Measurements from ENCODE around the gene KRTAP2-1. TPM values are rescaled to one million over a fixed set of nuclear protein-coding genes. Genes with fewer than 3 reads are reported as not detected.
"Not testable (repeated sequence)": the region's sequence is repeated elsewhere in the genome, so short reads cannot be mapped to it uniquely, and the experiment has no call there.

Gene KRTAP2-1
- total RNA-seq, 6 experiments from 2014 or later, result 0.38 TPM; not detected in 5

- Mint-ChIP-seq H3K27ac (no peak overlapping the region), H3K4me1 (ENCODE audit: low read depth) (peaks cover 21% of the 10 kb centered on the region), H3K4me3 (no peak overlapping the region), H3K9me3 (no peaks in the 10 kb centered on the region; the same call in 1 of the 2 replicates), H3K27me3 (ENCODE audit: insufficient read depth) (no peaks in the 10 kb centered on the region), H3K36me3 (ENCODE audit: low read depth) (peaks cover 22% of the 10 kb centered on the region)
- no peak for TF ChIP-seq CTCF (IDR thresholded peaks at IDR 0.05)
- no peak for DNase-seq
Measured at GRCh38 chr17:41073676-41074075, 26.6 kb upstream of the KRTAP2-1 start.

GRCh38 chr17:41071606-41072360, 24.7 kb upstream of the KRTAP2-1 start:
- TF ChIP-seq CTCF (IDR thresholded peaks at IDR 0.05), result no peak

GRCh38 chr17:41069031-41069430, 21.9 kb upstream of the KRTAP2-1 start:
- H3K4me3 Mint-ChIP-seq, result no peak overlapping the region
- DNase-seq, result no peak
- H3K27ac Mint-ChIP-seq, result no peak overlapping the region
- H3K9me3 Mint-ChIP-seq, result no peaks in the 10 kb centered on the region
- peaks cover 5% of the 10 kb centered on the region for H3K36me3 Mint-ChIP-seq (ENCODE audit: low read depth)
- peaks cover 38% of the 10 kb centered on the region for H3K4me1 Mint-ChIP-seq (ENCODE audit: low read depth)
- no peak for TF ChIP-seq CTCF (IDR thresholded peaks at IDR 0.05)
- H3K27me3 Mint-ChIP-seq (ENCODE audit: insufficient read depth), result 0 out of 2 replicates have a peak, but pooled peaks cover 3% of the 10 kb centered on the region

More at GRCh38 chr17:41071606-41072360, 24.7 kb upstream of the KRTAP2-1 start:
- DNase-seq, result no peak
- Mint-ChIP-seq H3K36me3 (ENCODE audit: low read depth) (peaks cover 15% of the 10 kb centered on the region), H3K9me3 (no peaks in the 10 kb centered on the region; the same call in 1 of the 2 replicates), H3K4me1 (ENCODE audit: low read depth) (peaks cover 34% of the 10 kb centered on the region), H3K27me3 (ENCODE audit: insufficient read depth) (no peaks in the 10 kb centered on the region), H3K4me3 (no peak overlapping the region), H3K27ac (no peak overlapping the region)

GRCh38 chr17:41067281-41067680, 20.2 kb upstream of the KRTAP2-1 start:
- Mint-ChIP-seq H3K27me3 (ENCODE audit: insufficient read depth) (0 out of 2 replicates have a peak, but pooled peaks cover 3% of the 10 kb centered on the region), H3K9me3 (no peaks in the 10 kb centered on the region), H3K4me3 (no peak overlapping the region), H3K4me1 (ENCODE audit: low read depth) (peaks cover 56% of the 10 kb centered on the region), H3K36me3 (ENCODE audit: low read depth) (peaks cover 5% of the 10 kb centered on the region), H3K27ac (peak overlapping the region; percentile 83)
- TF ChIP-seq CTCF (IDR thresholded peaks at IDR 0.05), result no peak
- peak; percentile 43 for DNase-seq

GRCh38 chr17:41065829-41066624, 18.9 kb upstream of the KRTAP2-1 start, which contains the start of gene KRTAP2-4:
Gene KRTAP2-4 (minus strand): TSS chr17:41065879. CDS start chr17:41065845, 34 bp downstream.
- Mint-ChIP-seq H3K27me3 (ENCODE audit: insufficient read depth) (peaks cover 4% of the 10 kb centered on the region), H3K27ac (peak within 1 kb of the TSS; percentile 83), H3K4me1 (ENCODE audit: low read depth) (peaks cover 68% of the 10 kb centered on the region), H3K9me3 (no peaks in the 10 kb centered on the region), H3K4me3 (no peak within 1 kb of the TSS), H3K36me3 (ENCODE audit: low read depth) (peaks cover 5% of the 10 kb centered on the region)
- peak; percentile 90 for DNase-seq
- no peak for TF ChIP-seq CTCF (IDR thresholded peaks at IDR 0.05)

- not testable (repeated sequence) for H3K4me3 Mint-ChIP-seq; H3K9me3 Mint-ChIP-seq; H3K27me3 Mint-ChIP-seq (ENCODE audit: insufficient read depth); H3K36me3 Mint-ChIP-seq (ENCODE audit: low read depth); DNase-seq
- Mint-ChIP-seq H3K4me1 (ENCODE audit: low read depth) (peaks cover 77% of the 10 kb centered on the region), H3K27ac (peak overlapping the region; percentile 38; the same call in 1 of the 2 replicates)
Measured at GRCh38 chr17:41065016-41065689, 18.0 kb upstream of the KRTAP2-1 start.

All from HFFc6 (cell line).